Measurements from ENCODE around the gene PARD3B.
"Not testable (repeated sequence)": the region's sequence is repeated elsewhere in the genome, so short reads cannot be mapped to it uniquely, and the experiment has no call there.

Gene PARD3B

GRCh38 chr2:204557604-204558003 is 12.3 kb downstream of the PARD3B start:
- Histone ChIP-seq H2AFZ (ENCODE audit: low read length) (no peak overlapping the region), H3K4me2 (ENCODE audit: low read depth, low read length) (no peak overlapping the region), H3K9me2 (replicated peaks; ENCODE audit: insufficient read depth, low read length) (no peaks in the 10 kb centered on the region), H3K36me3 (replicated peaks; ENCODE audit: insufficient read depth, low read length) (peaks cover 2% of the 10 kb centered on the region; the same call in 1 of the 2 replicates), H3K27me3 (replicated peaks; ENCODE audit: insufficient read depth, low read length) (no peaks in the 10 kb centered on the region), H3K79me2 (ENCODE audit: low read length) (peaks cover 4% of the 10 kb centered on the region; the same call in 1 of the 2 replicates), H3F3A (ENCODE audit: insufficient read depth, low read length) (no peaks in the 10 kb centered on the region), H4K20me1 (ENCODE audit: insufficient read depth, low read length) (no peaks in the 10 kb centered on the region), H3K4me1 (ENCODE audit: low read length) (no peaks in the 10 kb centered on the region), H3K4me3 (ENCODE audit: low read length) (no peak overlapping the region), H3K27ac (ENCODE audit: low read length) (no peak overlapping the region), H3K9me3 (replicated peaks; ENCODE audit: insufficient read depth, low read length) (no peaks in the 10 kb centered on the region), H3K9ac (ENCODE audit: low read length) (no peak overlapping the region)
- DNase-seq: no peak
- TF ChIP-seq EZH2 (optimal IDR thresholded peaks at IDR 0.05; ENCODE audit: low read depth, low read length) (no peak), EZH2phosphoT487 (IDR thresholded peaks at IDR 0.05; ENCODE audit: low read length) (no peak), CTCF (IDR thresholded peaks at IDR 0.05; ENCODE audit: low read length) (no peak)

- H3F3A ChIP-seq (ENCODE audit: insufficient read depth, low read length); H3K9me2 ChIP-seq (replicated peaks; ENCODE audit: insufficient read depth, low read length); H3K9me3 ChIP-seq (replicated peaks; ENCODE audit: insufficient read depth, low read length); H3K9ac ChIP-seq (ENCODE audit: low read length); H3K4me1 ChIP-seq (ENCODE audit: low read length); H3K27me3 ChIP-seq (replicated peaks; ENCODE audit: insufficient read depth, low read length); H3K36me3 ChIP-seq (replicated peaks; ENCODE audit: insufficient read depth, low read length); H3K4me2 ChIP-seq (ENCODE audit: low read depth, low read length); H3K27ac ChIP-seq (ENCODE audit: low read length); H4K20me1 ChIP-seq (ENCODE audit: insufficient read depth, low read length); DNase-seq; H3K4me3 ChIP-seq (ENCODE audit: low read length); H3K79me2 ChIP-seq (ENCODE audit: low read length); H2AFZ ChIP-seq (ENCODE audit: low read length): not testable (repeated sequence)
These were observed 14.1 kb downstream of the PARD3B start for GRCh38 chr2:204559358-204559757.

- Histone ChIP-seq H3K4me3 (ENCODE audit: low read length) (no peak overlapping the region), H3K27me3 (replicated peaks; ENCODE audit: insufficient read depth, low read length) (no peaks in the 10 kb centered on the region), H4K20me1 (ENCODE audit: insufficient read depth, low read length) (no peaks in the 10 kb centered on the region), H3K4me1 (ENCODE audit: low read length) (no peaks in the 10 kb centered on the region), H3K27ac (ENCODE audit: low read length) (no peak overlapping the region), H3K4me2 (ENCODE audit: low read depth, low read length) (no peak overlapping the region), H3K79me2 (ENCODE audit: low read length) (peaks cover 3% of the 10 kb centered on the region; the same call in 1 of the 2 replicates), H2AFZ (ENCODE audit: low read length) (no peak overlapping the region), H3K9me2 (replicated peaks; ENCODE audit: insufficient read depth, low read length) (no peaks in the 10 kb centered on the region), H3K9me3 (replicated peaks; ENCODE audit: insufficient read depth, low read length) (no peaks in the 10 kb centered on the region), H3F3A (ENCODE audit: insufficient read depth, low read length) (no peaks in the 10 kb centered on the region), H3K36me3 (replicated peaks; ENCODE audit: insufficient read depth, low read length) (peaks cover 2% of the 10 kb centered on the region; the same call in 1 of the 2 replicates), H3K9ac (ENCODE audit: low read length) (no peak overlapping the region)
- DNase-seq: no peak
- TF ChIP-seq EZH2 (optimal IDR thresholded peaks at IDR 0.05; ENCODE audit: low read depth, low read length): no peak
- no peak for TF ChIP-seq EZH2phosphoT487 (IDR thresholded peaks at IDR 0.05; ENCODE audit: low read length)
- TF ChIP-seq CTCF (IDR thresholded peaks at IDR 0.05; ENCODE audit: low read length): no peak
These were observed 15.6 kb downstream of the PARD3B start for GRCh38 chr2:204560902-204561301.

GRCh38 chr2:204561771-204562170 is 16.5 kb downstream of the PARD3B start:
- no peaks in the 10 kb centered on the region for H3F3A ChIP-seq (ENCODE audit: insufficient read depth, low read length)
- H2AFZ ChIP-seq (ENCODE audit: low read length): no peak overlapping the region
- no peaks in the 10 kb centered on the region for H4K20me1 ChIP-seq (ENCODE audit: insufficient read depth, low read length)
- no peak for DNase-seq
- TF ChIP-seq CTCF (IDR thresholded peaks at IDR 0.05; ENCODE audit: low read length) (no peak), EZH2phosphoT487 (IDR thresholded peaks at IDR 0.05; ENCODE audit: low read length) (no peak), EZH2 (optimal IDR thresholded peaks at IDR 0.05; ENCODE audit: low read depth, low read length) (no peak)
- H3K4me2 ChIP-seq (ENCODE audit: low read depth, low read length): no peak overlapping the region; the same call in 1 of the 2 replicates
- no peaks in the 10 kb centered on the region for H3K79me2 ChIP-seq (ENCODE audit: low read length)
- no peak overlapping the region for H3K9ac ChIP-seq (ENCODE audit: low read length)
- no peaks in the 10 kb centered on the region for H3K4me1 ChIP-seq (ENCODE audit: low read length)
- no peak overlapping the region for H3K27ac ChIP-seq (ENCODE audit: low read length)
- H3K27me3 ChIP-seq (replicated peaks; ENCODE audit: insufficient read depth, low read length): no peaks in the 10 kb centered on the region
- no peaks in the 10 kb centered on the region for H3K9me3 ChIP-seq (replicated peaks; ENCODE audit: insufficient read depth, low read length)
- H3K36me3 ChIP-seq (replicated peaks; ENCODE audit: insufficient read depth, low read length): peaks cover 2% of the 10 kb centered on the region; the same call in 1 of the 2 replicates
- H3K4me3 ChIP-seq (ENCODE audit: low read length): no peak overlapping the region
- no peaks in the 10 kb centered on the region for H3K9me2 ChIP-seq (replicated peaks; ENCODE audit: insufficient read depth, low read length)

Measured in MM.1S (cell line).